GM10847 (cell line): ENCODE results near the gene WDR77.

Experiments
- POLR2A ChIP-seq: IDR thresholded peaks from 2 replicates; pipeline ENCODE4 v1.6.1; 2011; ENCODE audit not compliant: insufficient read length; ENCODE audit errors: extremely low read depth

The WDR77 gene

DNA sequence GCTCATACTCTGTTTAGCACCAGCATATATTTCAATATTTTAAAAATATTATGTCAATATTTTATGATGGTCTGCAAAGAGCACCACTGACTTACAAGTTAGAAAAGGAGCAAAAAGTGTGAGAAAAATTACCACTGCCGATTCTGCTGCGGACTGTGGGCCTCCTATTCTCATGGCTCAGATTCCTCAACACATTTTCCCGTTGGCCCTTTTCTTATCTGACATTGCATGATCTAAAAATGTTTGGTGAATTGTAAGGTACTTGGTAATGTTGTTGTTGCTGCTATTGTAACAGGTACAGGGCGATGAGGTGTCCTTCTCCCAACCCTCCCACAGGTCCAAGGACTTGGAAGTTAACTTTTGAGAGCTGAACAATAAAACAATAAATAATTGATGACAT is 25.5 kb upstream of the WDR77 start:
- TF ChIP-seq POLR2A = no peak

DNA sequence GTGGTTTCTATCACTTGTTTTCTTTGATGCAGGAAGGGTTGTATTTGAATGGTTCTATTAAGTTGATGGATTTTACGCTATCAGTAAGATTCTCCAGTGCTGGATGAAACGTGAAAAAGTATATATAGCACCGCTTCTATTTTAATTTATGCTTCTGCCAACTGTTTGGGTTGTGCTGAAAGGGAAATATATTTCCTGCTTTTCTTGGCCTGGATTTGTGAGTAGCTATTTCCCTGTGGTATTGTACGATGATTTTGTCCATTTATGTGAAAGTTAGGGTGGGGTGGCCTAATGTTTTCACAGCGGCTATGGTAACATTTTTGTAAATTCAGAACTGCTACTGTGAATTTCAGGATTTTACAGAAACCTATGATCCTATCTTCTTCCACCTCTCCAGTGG is 25.1 kb upstream of the WDR77 start:
- no peak for TF ChIP-seq POLR2A

DNA sequence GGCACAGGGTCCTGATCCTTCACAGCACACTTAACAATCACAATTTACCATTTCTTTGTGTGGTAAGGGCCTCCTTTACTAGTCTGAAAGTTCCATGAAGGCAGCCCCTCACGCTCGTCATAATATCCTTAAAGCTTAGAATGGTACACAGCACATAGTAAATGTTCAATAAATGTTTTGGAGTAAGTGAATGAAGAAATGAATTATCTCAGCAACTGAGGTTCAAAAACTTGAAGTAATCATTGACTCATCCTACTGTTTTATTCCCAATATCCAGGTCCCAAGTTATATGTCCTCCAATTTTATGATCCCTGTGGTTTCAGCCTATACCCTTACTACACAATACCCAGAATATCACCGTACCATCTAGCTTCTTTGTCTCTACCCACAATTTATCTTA is 22.5 kb upstream of the WDR77 start:
- no peak for TF ChIP-seq POLR2A

DNA sequence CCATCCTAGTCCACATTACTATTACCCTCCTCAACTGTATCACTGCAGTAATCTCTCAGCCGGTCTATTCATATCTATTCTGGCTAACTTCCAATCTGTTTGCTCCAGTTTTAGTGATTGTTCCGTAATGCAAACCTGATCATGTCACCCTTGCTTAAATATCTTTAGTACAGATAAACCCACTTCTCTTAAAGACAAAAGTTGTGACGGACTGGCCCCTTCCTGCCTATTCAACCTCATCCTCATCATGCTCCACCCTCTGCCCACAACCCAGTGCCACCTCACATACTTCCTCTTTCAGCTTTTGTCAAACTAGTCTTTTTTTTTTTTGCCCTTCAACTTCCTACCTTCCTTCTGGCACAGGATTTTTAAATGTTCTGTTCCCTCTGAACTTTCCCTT is 22.0 kb upstream of the WDR77 start:
- no peak for TF ChIP-seq POLR2A

DNA sequence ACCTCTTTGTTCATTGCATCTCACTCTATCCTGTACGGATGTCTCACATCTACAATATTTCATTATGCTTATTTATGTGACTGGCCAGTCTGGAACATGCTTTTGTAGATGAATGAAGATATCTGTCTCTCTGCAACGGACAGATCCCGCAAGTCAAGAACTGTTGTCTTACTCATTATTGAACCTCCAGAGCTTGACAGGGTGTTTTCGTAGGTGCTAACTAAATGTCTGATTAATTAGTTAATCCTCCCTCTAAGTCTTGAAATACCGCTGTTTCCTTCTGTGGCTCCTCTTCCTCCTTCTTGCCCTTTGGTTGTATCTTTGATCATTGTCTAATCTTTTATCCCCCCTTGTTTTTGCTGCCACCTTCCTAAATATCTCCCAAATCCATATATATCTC is 21.5 kb upstream of the WDR77 start:
- no peak for TF ChIP-seq POLR2A

DNA sequence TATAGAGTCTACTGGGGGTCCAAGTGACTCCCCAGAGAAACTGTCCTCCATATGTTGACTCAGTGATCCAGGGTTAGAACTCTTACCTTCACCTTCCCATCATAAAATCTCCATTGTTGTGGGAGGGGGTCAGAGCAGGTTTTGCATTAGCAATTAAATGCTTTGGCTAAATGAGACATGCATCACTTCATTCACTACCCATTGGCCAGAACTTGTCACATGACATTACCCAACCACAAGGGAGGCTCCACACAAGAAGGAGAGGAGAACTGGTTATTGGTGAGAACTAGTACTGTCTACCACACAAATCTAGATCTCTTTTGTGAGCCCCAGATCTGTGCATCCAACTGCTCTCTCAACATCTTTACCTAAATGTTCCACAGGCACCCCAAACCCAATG is 20.5 kb upstream of the WDR77 start:
- no peak for TF ChIP-seq POLR2A

DNA sequence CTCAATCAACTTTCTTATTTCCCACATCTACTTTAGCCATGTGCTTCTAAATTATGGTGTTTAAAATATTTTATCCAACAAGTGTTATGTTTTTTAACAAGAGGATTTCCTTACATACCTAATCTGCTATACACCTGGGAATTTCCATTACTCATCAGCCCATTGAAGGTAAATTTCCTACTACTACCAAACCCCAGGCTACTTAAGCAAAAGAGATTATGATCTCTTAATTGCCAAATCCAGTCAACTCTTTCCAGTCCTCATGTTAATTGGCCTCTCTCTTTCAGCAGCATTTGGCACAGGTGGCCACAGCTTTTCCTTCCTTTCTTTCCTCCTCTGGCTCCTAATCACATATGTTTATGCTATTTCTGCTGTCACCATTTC is 19.7 kb upstream of the WDR77 start:
- no peak for TF ChIP-seq POLR2A

DNA sequence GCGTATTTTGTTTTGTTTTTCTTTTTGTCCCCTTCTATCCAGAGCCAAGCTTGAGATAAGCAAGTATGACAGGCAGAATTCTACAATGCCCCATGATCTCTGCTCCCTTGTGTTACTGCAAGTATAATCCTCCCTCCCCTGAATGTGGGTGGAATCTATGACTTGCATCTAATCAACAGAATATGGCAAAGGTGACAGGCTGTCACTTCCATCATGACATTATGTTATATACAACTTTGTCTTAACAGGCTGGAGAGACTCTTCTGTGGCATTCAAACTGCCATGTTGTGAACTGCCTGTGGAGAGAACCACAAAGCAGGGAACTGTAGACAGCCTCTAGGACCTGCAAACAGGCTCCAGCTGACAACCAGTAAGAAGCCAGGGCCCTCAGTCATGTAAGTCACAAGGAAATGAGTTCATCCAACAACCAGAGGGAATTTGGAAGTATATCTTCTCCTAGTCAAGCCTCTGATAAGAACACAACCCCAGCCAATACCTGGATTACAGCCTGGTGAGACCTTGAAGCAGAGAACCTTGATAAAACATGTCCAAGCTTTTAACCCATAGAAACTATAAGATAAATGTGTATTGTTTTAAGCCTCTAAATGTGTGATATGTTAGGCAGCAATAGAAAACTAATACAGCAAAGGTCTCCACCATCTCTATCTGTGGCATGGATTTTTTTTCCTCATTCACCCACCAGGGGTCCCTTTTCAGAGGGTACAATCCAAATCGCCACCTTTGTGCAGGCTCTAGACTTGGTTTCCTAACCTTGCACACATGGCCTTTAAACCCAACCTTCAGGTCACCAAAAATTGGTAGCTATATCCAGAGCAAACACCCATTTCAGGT is 19.0 kb upstream of the WDR77 start:
- no peak for TF ChIP-seq POLR2A

DNA sequence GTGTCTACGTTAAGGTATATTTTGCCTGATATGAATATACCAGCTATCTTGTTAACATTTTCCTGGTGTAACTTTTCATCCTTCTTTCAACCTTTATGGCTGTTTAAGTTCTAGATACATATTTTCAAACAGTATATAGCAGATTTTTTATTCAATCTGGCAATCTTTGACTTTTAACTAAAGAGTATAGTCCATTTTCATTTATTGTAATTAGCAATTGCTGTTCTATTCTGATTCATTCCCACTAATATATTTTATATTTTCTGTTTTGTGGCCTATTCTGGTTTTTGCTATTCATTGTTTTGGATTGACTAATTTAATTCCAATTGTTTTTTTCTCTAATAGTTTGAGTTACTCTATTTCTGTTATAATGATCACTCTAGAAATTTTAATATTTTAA is 17.4 kb upstream of the WDR77 start:
- TF ChIP-seq POLR2A = no peak

DNA sequence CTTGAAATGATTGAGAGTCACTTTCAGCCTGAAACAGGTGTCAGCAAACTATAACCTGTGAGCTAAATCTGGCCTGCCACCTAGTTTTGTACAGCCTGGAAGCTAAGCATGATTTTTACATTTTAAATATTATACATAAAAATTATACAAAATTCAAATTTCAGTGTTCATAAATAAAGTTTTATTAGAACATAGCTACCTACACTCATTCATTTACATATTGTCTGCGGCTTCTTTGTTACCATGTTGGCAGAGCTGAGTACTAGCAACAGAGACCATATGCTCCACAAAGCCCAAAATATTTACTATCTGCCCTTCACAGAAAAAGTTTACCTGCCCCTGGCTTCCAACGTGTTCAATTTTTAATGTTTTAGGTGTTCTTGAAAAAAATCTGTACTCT is 16.7 kb upstream of the WDR77 start:
- no peak for TF ChIP-seq POLR2A

DNA sequence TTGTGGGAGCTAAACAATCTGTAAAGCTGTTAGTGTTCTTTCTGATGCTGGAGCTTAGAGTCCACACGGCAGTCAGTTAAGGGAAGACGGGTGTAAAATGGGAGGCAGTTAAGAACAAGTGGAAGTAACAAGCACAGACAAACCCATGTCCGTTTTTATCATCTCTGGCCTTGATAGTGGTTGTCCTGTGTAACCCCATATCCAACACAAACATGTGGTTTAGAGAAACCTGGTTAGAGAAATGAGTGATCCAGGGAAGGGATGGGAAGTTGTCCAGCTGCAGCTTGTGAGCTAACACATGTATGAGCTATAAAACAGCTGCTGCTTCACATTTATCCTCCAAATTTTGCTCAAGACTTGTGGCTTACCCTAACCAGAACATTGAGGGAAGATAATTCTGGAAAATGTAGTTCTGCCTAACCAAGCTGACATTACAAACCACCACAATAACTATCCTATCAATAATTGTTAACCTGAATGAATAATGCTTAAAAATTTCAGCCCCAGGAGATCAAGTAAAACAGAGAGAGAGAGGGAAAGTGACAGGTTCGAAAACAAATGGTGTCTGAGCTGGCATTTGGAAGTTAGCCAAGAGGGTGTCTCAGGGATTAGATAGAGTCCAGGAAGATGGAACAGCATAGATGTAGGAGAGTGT is 14.1 kb upstream of the WDR77 start:
- no peak for TF ChIP-seq POLR2A

DNA sequence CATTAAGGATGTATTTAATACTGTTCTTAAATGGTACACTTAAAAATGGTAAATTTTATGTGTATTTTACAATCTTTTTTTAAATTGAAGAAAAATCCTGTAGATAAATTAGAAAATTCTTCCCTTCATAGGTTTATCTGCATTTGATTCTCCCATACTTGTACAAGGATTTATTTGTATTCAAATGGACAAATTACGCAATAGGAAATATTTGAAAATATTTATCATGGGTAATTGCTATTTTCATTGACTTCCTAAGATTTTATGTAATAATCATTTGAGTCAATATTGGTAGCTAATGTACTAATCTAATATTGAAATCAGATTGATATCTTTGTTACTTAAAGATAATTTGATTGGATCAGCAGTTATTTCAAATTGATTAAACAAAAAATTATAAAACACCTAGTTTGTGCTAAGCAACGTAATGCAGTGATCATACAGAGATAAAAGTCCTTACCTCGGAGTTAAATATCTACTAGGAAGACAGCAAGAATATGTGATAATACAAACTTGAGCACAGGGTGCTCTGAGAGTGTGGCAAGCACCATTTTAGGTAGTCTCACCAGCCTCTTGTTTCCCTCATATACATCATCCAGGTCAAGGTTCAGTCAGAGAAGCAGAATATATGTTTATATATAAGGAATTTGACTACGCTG is 13.4 kb upstream of the WDR77 start:
- no peak for TF ChIP-seq POLR2A

DNA sequence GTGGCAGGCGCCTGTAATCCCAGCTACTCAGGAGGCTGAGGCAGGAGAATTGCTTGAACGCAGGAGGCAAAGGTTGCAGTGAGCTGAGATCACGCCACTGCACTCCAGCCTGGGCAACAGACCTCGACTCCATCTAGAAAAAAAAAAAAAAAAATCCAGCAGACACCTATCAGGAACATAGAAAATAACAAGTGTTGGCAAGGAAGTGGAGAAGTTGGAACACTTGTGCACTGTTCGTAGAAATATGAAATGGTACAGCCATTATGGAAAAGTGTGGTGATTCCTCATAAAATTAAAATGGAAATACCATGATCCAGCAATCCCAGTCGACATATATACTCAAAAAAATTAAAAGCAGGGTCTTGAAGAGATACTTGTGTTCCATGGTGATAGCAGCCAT is 12.7 kb upstream of the WDR77 start:
- TF ChIP-seq POLR2A = no peak

DNA sequence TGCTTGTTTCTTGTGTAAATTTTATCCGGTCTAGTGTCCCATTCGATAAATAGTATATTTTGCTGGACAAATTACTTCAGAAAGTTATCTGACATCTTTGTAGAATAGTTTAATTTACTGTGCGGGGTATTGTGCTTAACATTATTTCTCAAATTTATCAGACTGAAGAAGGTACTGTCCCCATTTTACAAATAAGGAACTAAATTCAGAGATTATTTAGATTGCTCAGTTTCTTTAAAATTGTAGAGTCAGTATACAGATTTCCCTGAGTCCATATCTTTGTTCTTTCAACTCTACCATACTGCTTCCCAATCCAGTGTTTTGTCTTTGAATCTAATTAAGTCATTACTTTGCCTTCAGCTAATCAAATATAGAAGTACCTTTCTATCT is 6.6 kb upstream of the WDR77 start:
- TF ChIP-seq POLR2A = no peak

DNA sequence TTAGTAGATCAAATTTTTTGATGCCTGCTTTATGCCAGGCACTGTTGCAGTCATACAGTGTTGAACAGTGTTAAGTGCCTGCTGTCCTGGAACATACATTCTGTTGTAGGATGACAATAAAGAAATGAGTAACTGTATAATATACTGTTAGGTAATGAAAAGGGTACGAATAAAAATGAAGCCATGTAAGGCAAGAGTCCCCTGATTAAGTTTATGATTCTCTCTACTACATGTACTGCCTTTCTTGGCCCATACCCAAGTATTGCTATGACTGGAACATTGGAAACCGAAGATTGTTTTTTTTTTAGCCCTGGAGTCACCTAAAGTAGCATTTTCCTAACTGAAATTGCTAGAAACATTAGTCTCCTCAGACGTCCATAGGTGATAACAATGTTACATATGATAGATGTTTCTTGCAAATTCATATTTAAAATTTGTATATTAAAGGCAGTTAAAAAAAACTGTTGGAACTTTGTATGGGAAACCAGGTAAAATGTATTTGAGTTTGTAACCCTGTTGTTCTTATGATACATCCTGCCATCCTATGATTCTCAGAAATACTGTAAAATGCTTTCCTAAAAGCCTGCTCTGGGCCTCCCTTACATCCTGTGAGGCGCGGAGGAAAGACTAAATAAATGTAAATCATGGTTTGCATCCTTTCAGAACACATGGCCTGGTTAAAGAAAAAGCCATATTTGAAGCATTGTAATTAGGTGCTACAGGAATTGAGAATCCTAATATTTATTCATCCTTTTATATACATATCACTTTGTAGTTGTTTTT is 6.0 kb upstream of the WDR77 start:
- TF ChIP-seq POLR2A = no peak

DNA sequence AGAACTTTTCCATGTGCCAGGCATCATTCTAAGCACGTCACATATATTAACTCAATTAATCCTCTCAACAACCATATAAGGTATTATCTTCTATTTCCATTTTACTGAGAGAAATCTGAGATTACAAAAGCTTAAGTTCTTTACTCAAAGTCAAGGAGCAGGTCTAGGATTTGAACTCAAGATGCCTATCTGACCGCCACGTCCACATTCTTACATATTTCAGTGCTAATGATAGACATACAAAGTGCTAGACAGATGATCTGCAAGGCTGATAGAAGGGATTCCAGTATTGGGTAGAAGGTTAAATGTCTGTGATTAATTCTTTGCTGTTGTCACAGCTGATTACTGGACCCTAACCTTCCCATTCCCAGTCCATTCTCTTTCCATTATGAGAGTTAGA is 4.7 kb upstream of the WDR77 start:
- no peak for TF ChIP-seq POLR2A

DNA sequence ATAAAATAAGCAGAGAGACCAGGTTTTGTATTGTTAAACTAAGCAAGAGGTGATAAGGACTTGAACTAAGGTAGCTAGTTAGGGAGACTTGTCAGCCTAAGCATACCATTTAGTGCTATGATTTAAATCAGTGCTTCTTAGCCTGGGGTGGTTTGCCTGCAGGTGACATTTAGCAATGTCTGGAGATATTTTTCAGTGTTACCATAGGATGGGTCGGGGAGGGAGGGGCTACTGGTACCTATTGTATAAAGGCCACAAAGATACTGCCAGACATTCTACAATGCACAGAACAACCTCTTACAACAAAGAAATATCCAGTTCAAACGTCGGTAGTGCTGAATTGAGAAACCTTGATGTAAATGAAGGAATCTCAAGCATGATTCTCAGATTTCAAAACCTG is 3.5 kb upstream of the WDR77 start:
- no peak for TF ChIP-seq POLR2A
